Left ventricle myocardium inferior (tissue), 1 donor: ENCODE results near the gene MTG1. TPM values are rescaled to one million over a fixed set of nuclear protein-coding genes. Genes with fewer than 3 reads are reported as not detected.

ENCODE experiments used
- DNase-seq: peaks from one replicate; pipeline ENCODE4 v3.0.0-alpha.2; 2020
- H3K27ac ChIP-seq: fragments of 200-600 bp; replicated peaks from 2 replicates; pipeline ENCODE4 v1.8.0; 2021
- H3K27me3 ChIP-seq: fragments of 200-600 bp; 2 replicates; pipeline ENCODE4 v1.8.0; 2021; ENCODE audit warnings: low read depth
- H3K36me3 ChIP-seq: fragments of 200-600 bp; 2 replicates; pipeline ENCODE4 v1.8.0; 2021
- H3K4me1 ChIP-seq: fragments of 200-600 bp; 2 replicates; pipeline ENCODE4 v1.8.0; 2021
- H3K4me3 ChIP-seq: fragments of 200-600 bp; 2 replicates; pipeline ENCODE4 v1.8.0; 2021; ENCODE audit warnings: mild to moderate bottlenecking, moderate library complexity
- H3K9me3 ChIP-seq: fragments of 200-600 bp; replicated peaks from 2 replicates; pipeline ENCODE4 v1.8.0; 2021
- CTCF ChIP-seq: fragments of 200-600 bp; IDR thresholded peaks from 2 replicates; pipeline ENCODE4 v1.8.0; 2021; ENCODE audit warnings: antibody characterized with exemption, mild to moderate bottlenecking, borderline replicate concordance
- intact Hi-C: fragments of 100-400 bp; cut with micrococcal nuclease; formaldehyde crosslinking; loops from one replicate; pipeline ENCODE4 v1.11.0; 2022
- total RNA-seq: library from RNA; stranded (reverse); fragmentation: NEBNext Ultra II Directional; extraction: Animal tissue kit (Norgen Biotek cat#: 25700); gene quantifications from one replicate; pipeline ENCODE4 v1.2.1, GENCODE V29; 2021
- donor health status: DM: no; HTN: yes; CAD: no; lungs with severe emphysema.

MTG1 gene
- total RNA-seq, 1 donor from 2014 or later = 14.0 TPM

- Histone ChIP-seq H3K27ac (no peak overlapping the region), H3K4me1 (no peaks in the 10 kb centered on the region), H3K4me3 (no peak overlapping the region), H3K36me3 (peaks cover 13% of the 10 kb centered on the region), H3K9me3 (peaks cover 53% of the 10 kb centered on the region), H3K27me3 (peaks cover 14% of the 10 kb centered on the region)
- no peak for DNase-seq
- no peak for TF ChIP-seq CTCF
- intact Hi-C loops = no loop called here
Measured at GRCh38 chr10:133446979-133447378, 53.0 kb downstream of the MTG1 start.

- peaks cover 53% of the 10 kb centered on the region for H3K9me3 ChIP-seq
Measured at GRCh38 chr10:133448120-133448519, 54.2 kb downstream of the MTG1 start.

GRCh38 chr10:133451346-133451745 lies 57.4 kb downstream of the MTG1 start:
- peaks cover 13% of the 10 kb centered on the region for H3K36me3 ChIP-seq
- no peaks in the 10 kb centered on the region for H3K4me1 ChIP-seq
- no peak overlapping the region for H3K4me3 ChIP-seq
- H3K27ac ChIP-seq = no peak overlapping the region
- DNase-seq = no peak
- TF ChIP-seq CTCF = no peak
- H3K9me3 ChIP-seq = peaks cover 39% of the 10 kb centered on the region
- no peaks in the 10 kb centered on the region for H3K27me3 ChIP-seq
- intact Hi-C loops = no loop called here

More at GRCh38 chr10:133448120-133448519, 54.2 kb downstream of the MTG1 start:
- H3K4me1 ChIP-seq = no peaks in the 10 kb centered on the region
- H3K36me3 ChIP-seq = peaks cover 13% of the 10 kb centered on the region
- no peak for TF ChIP-seq CTCF
- no peak overlapping the region for H3K4me3 ChIP-seq
- intact Hi-C loops = no loop called here
- no peak for DNase-seq
- no peak overlapping the region for H3K27ac ChIP-seq
- peaks cover 14% of the 10 kb centered on the region for H3K27me3 ChIP-seq

- no peak for TF ChIP-seq CTCF
- Histone ChIP-seq H3K27ac (no peak overlapping the region), H3K36me3 (peaks cover 9% of the 10 kb centered on the region), H3K4me3 (no peak overlapping the region), H3K4me1 (no peaks in the 10 kb centered on the region), H3K9me3 (peaks cover 28% of the 10 kb centered on the region), H3K27me3 (no peaks in the 10 kb centered on the region)
- no peak for DNase-seq
- intact Hi-C loops = no loop called here
Measured at GRCh38 chr10:133452453-133452852, 58.5 kb downstream of the MTG1 start.

- no peak for DNase-seq
- Histone ChIP-seq H3K4me1 (no peaks in the 10 kb centered on the region), H3K27me3 (no peaks in the 10 kb centered on the region), H3K9me3 (peaks cover 16% of the 10 kb centered on the region), H3K36me3 (peaks cover 3% of the 10 kb centered on the region), H3K4me3 (no peak within 1 kb of the TSS), H3K27ac (no peak within 1 kb of the TSS)
- TF ChIP-seq CTCF = no peak
- intact Hi-C loops = no loop called here
Measured at GRCh38 chr10:133453516-133454203, 59.7 kb downstream of the MTG1 start, which contains the start of gene SCART1. SCART1 (plus strand) TSS chr10:133453945; CDS start chr10:133453998, 53 bp downstream.
